IMR-90 (cell line): Measurements from ENCODE around the gene RASL10A. TPM values are rescaled to one million over a fixed set of nuclear protein-coding genes. Genes with fewer than 3 reads are reported as not detected.

Source experiments
- ATAC-seq: fragments of 200-7000 bp; cut with Tn5 transposase; 2 replicates; pipeline ENCODE4 v1.9.1; 2020; ENCODE audit warnings: low read depth, mild to moderate bottlenecking, moderate library complexity
- BruUV-seq: library from RNA; stranded (reverse); fragments of 400-500 nt; replicated peaks from 2 replicates; lab custom pipeline; 2021; lab: Mats Ljungman, UMichigan
- CTCF ChIA-PET: fragments of 300-600 bp; formaldehyde crosslinking; extraction: SDS; loops from one replicate; lab custom pipeline; 2021; ENCODE audit warnings: antibody characterized with exemption; lab: Yijun Ruan, JAX
- POLR2A ChIA-PET: fragments of 300-600 bp; sonication (Branson Sonifier 250); formaldehyde crosslinking; loops from one replicate; lab custom pipeline; 2022; ENCODE audit warnings: antibody characterized with exemption; ENCODE audit not compliant: unreplicated experiment; lab: Charles Lee
- DNase-seq: peaks from one replicate; pipeline ENCODE4 v3.0.0; 2013
- H2AFZ ChIP-seq: replicated peaks from 2 replicates; pipeline ENCODE3; 2013; ENCODE audit warnings: low read length, mild to moderate bottlenecking; ENCODE audit not compliant: poor library complexity
- H2AK5ac ChIP-seq: 2 replicates; pipeline ENCODE4 v1.6.1; 2013; ENCODE audit warnings: low read depth, low read length, inconsistent platforms
- H2AK9ac ChIP-seq: replicated peaks from 2 replicates; pipeline ENCODE3; 2013; ENCODE audit warnings: mild to moderate bottlenecking, low read depth, low read length, moderate library complexity; ENCODE audit not compliant: poor library complexity
- H2BK120ac ChIP-seq: 2 replicates; pipeline ENCODE4 v1.6.1; 2013; ENCODE audit warnings: low read depth, low read length, inconsistent platforms
- H2BK15ac ChIP-seq: 3 replicates; pipeline ENCODE4 v1.6.1; 2013; ENCODE audit warnings: low read depth, low read length, inconsistent platforms
- H2BK20ac ChIP-seq: 2 replicates; pipeline ENCODE4 v1.6.1; 2013; ENCODE audit warnings: low read depth, mild to moderate bottlenecking, inconsistent platforms, low read length, moderate library complexity
- H2BK5ac ChIP-seq: 2 replicates; pipeline ENCODE4 v1.6.1; 2013; ENCODE audit warnings: mild to moderate bottlenecking, low read depth, low read length, inconsistent platforms; ENCODE audit not compliant: poor library complexity, severe bottlenecking
- H3K14ac ChIP-seq: replicated peaks from 2 replicates; pipeline ENCODE4 v1.6.1; 2013; ENCODE audit warnings: low read depth, low read length, inconsistent platforms
- H3K18ac ChIP-seq: 2 replicates; pipeline ENCODE4 v1.6.1; 2013; ENCODE audit warnings: low read depth, low read length, control low read depth
- H3K23ac ChIP-seq: 2 replicates; pipeline ENCODE4 v1.6.1; 2013; ENCODE audit warnings: low read depth, low read length, inconsistent platforms
- H3K27ac ChIP-seq: 2 replicates; pipeline ENCODE4 v1.5.1; 2013; ENCODE audit warnings: mild to moderate bottlenecking, control low read depth, low read length; ENCODE audit not compliant: insufficient read depth
- H3K27me3 ChIP-seq: 2 replicates; pipeline ENCODE4 v1.6.1; 2013; ENCODE audit warnings: low read length; ENCODE audit not compliant: control insufficient read depth, insufficient read depth
- H3K36me3 ChIP-seq: 2 replicates; pipeline ENCODE4 v1.6.1; 2013; ENCODE audit warnings: low read length, mixed read lengths; ENCODE audit not compliant: control insufficient read depth, insufficient read depth
- H3K4ac ChIP-seq: 2 replicates; pipeline ENCODE4 v1.6.1; 2013; ENCODE audit warnings: low read depth, low read length, inconsistent platforms
- H3K4me1 ChIP-seq: 2 replicates; pipeline ENCODE4 v1.6.1; 2013; ENCODE audit warnings: low read length, mixed read lengths; ENCODE audit not compliant: control insufficient read depth, insufficient read depth
- H3K4me2 ChIP-seq: 2 replicates; pipeline ENCODE4 v1.6.1; 2013; ENCODE audit warnings: low read depth, mild to moderate bottlenecking, control low read depth, low read length, moderate library complexity
- H3K4me3 ChIP-seq: 2 replicates; pipeline ENCODE4 v1.5.1; 2013; ENCODE audit warnings: low read depth, mild to moderate bottlenecking, control low read depth, low read length, moderate library complexity; ENCODE audit not compliant: insufficient read depth
- H3K56ac ChIP-seq: 2 replicates; pipeline ENCODE4 v1.6.1; 2013; ENCODE audit warnings: low read length, inconsistent platforms; ENCODE audit not compliant: insufficient read depth; ENCODE audit errors: extremely low read depth
- H3K79me1 ChIP-seq, 2 experiments: 2 replicates each; pipeline ENCODE4 v1.6.1; 2013; ENCODE audit warnings: low read length in 2 of 2, inconsistent platforms in 1 of 2, low read depth in 1 of 2
- H3K9ac ChIP-seq: 2 replicates; pipeline ENCODE4 v1.6.1; 2013; ENCODE audit warnings: low read depth, low read length, control low read depth
- H3K9me1 ChIP-seq: 2 replicates; pipeline ENCODE4 v1.6.1; 2013; ENCODE audit warnings: low read length, inconsistent platforms; ENCODE audit not compliant: insufficient read depth
- H3K9me3 ChIP-seq: 2 replicates; pipeline ENCODE4 v1.6.1; 2013; ENCODE audit warnings: low read length; ENCODE audit not compliant: control insufficient read depth, insufficient read depth
- H4K20me1 ChIP-seq: 2 replicates; pipeline ENCODE4 v1.6.1; 2013; ENCODE audit warnings: low read length, inconsistent platforms; ENCODE audit not compliant: insufficient read depth
- H4K5ac ChIP-seq: 2 replicates; pipeline ENCODE4 v1.6.1; 2013; ENCODE audit warnings: mild to moderate bottlenecking, low read depth, low read length, control low read depth
- H4K8ac ChIP-seq, 2 experiments: 2 replicates each; pipeline ENCODE4 v1.6.1; 2013; ENCODE audit warnings: low read depth in 2 of 2, low read length in 2 of 2, control low read depth in 1 of 2, inconsistent platforms in 1 of 2
- H4K91ac ChIP-seq: 2 replicates; pipeline ENCODE4 v1.6.1; 2013; ENCODE audit warnings: low read depth, low read length, inconsistent platforms; ENCODE audit not compliant: insufficient read depth
- BHLHE40 ChIP-seq: fragments of 150-350 bp; IDR thresholded peaks from 2 replicates; pipeline ENCODE4 v1.6.1; 2016; ENCODE audit warnings: mild to moderate bottlenecking, low read depth, low read length
- CEBPB ChIP-seq: IDR thresholded peaks from 2 replicates; pipeline ENCODE4 v1.6.1; 2012; ENCODE audit warnings: low read depth, low read length, improper control_type of control experiment
- CHD1 ChIP-seq: IDR thresholded peaks from 2 replicates; pipeline ENCODE4 v1.6.1; 2012; ENCODE audit warnings: low read depth, low read length, improper control_type of control experiment
- CTCF ChIP-seq: conservative IDR thresholded peaks from 2 replicates; pipeline ENCODE4 v1.5.1; 2012; ENCODE audit warnings: mild to moderate bottlenecking, low read depth, low read length, improper control_type of control experiment
- ELK1 ChIP-seq: fragments of 150-350 bp; IDR thresholded peaks from 2 replicates; pipeline ENCODE4 v1.6.1; 2016; ENCODE audit warnings: low read depth, mild to moderate bottlenecking, low read length, moderate library complexity, borderline replicate concordance
- FOS ChIP-seq: fragments of 150-350 bp; IDR thresholded peaks from 2 replicates; pipeline ENCODE4 v1.6.1; 2016; ENCODE audit warnings: low read depth, low read length
- MAFK ChIP-seq: IDR thresholded peaks from 2 replicates; pipeline ENCODE4 v1.6.1; 2012; ENCODE audit warnings: low read depth, low read length, improper control_type of control experiment
- MAZ ChIP-seq: IDR thresholded peaks from 2 replicates; pipeline ENCODE4 v1.6.1; 2012; ENCODE audit warnings: low read depth, mild to moderate bottlenecking, low read length, improper control_type of control experiment, moderate library complexity, borderline replicate concordance
- MXI1 ChIP-seq: IDR thresholded peaks from 2 replicates; pipeline ENCODE4 v1.6.1; 2012; ENCODE audit warnings: low read depth, mild to moderate bottlenecking, low read length, moderate library complexity, borderline replicate concordance
- NFE2L2 ChIP-seq: fragments of 150-350 bp; IDR thresholded peaks from 2 replicates; pipeline ENCODE4 v1.6.1; 2016; ENCODE audit warnings: low read depth, mild to moderate bottlenecking, low read length
- POLR2A ChIP-seq: IDR thresholded peaks from 2 replicates; pipeline ENCODE4 v1.6.1; 2012; ENCODE audit warnings: mild to moderate bottlenecking, low read depth, low read length
- RAD21 ChIP-seq: IDR thresholded peaks from 2 replicates; pipeline ENCODE4 v1.6.1; 2012; ENCODE audit warnings: low read length, improper control_type of control experiment
- RCOR1 ChIP-seq: IDR thresholded peaks from 2 replicates; pipeline ENCODE4 v1.6.1; 2012; ENCODE audit warnings: mild to moderate bottlenecking, low read length, improper control_type of control experiment; ENCODE audit not compliant: insufficient replicate concordance
- RFX5 ChIP-seq: IDR thresholded peaks from 2 replicates; pipeline ENCODE4 v1.8.0; 2012; ENCODE audit warnings: low read depth, mild to moderate bottlenecking, low read length, moderate library complexity
- SMC3 ChIP-seq: fragments of 150-350 bp; IDR thresholded peaks from 2 replicates; pipeline ENCODE4 v1.6.1; 2016; ENCODE audit warnings: low read depth, mild to moderate bottlenecking, antibody characterized with exemption, low read length, moderate library complexity
- USF2 ChIP-seq: fragments of 150-350 bp; IDR thresholded peaks from 2 replicates; pipeline ENCODE4 v1.6.1; 2017; ENCODE audit warnings: mild to moderate bottlenecking, antibody characterized with exemption, low read length, low read depth
- dilution Hi-C: fragments of 300-500 bp; cut with HindIII; formaldehyde crosslinking; loops from one replicate; pipeline ENCODE4 v1.14.3; 2018; ENCODE audit warnings: low sequenced_read_pairs; ENCODE audit not compliant: unreplicated experiment
- in situ Hi-C: fragments of 300-500 bp; cut with MboI; formaldehyde crosslinking; loops from 3 replicates; pipeline ENCODE4 v1.14.3; 2019; ENCODE audit warnings: low sequenced_read_pairs, inconsistent platforms, mixed read lengths
- intact Hi-C: fragments of 100-400 bp; cut with micrococcal nuclease; formaldehyde crosslinking; loops from 2 replicates; pipeline ENCODE4 v1.10.0; 2022
- polyA plus RNA-seq, 3 experiments: library from polyadenylated mRNA; depleted of rRNA; stranded (reverse); fragments of >200 nt; gene quantifications; 2 replicates each; pipeline ENCODE4 v1.2.3, GENCODE V29; 2012; ENCODE audit warnings: low replicate concordance in 1 of 3
- total RNA-seq: library from RNA; depleted of rRNA; stranded (reverse); fragments of >200 nt; gene quantifications from 2 replicates; pipeline ENCODE4 v1.2.3, GENCODE V29; 2012

RASL10A gene
- total and polyA plus RNA-seq, 2 of the 4 experiments (the other 2 are of a cell fraction), result 0.26 TPM; not detected in 1

- POLR2A ChIA-PET, result no interaction called here
- H3K27me3 ChIP-seq, result no peaks in the 10 kb centered on the region
- H2BK5ac ChIP-seq, result no peak overlapping the region
- no peak overlapping the region for H2AK5ac ChIP-seq
- in situ Hi-C loops (no loop called here), intact Hi-C loops (no loop called here), dilution Hi-C loops (no loop called here)
- CTCF ChIA-PET, result no interaction called here
- H3K18ac ChIP-seq, result no peak overlapping the region
- H2BK120ac ChIP-seq, result no peak overlapping the region
- no peak overlapping the region for H3K4me2 ChIP-seq
- no peak overlapping the region for H2AK9ac ChIP-seq
- no peak overlapping the region for H3K27ac ChIP-seq
- H3K36me3 ChIP-seq, result peaks cover 66% of the 10 kb centered on the region
- no peak overlapping the region for H3K4ac ChIP-seq
- H3K56ac ChIP-seq, result no peak overlapping the region
- no peak overlapping the region for H2AFZ ChIP-seq
- no peak overlapping the region for H2BK20ac ChIP-seq
- H4K20me1 ChIP-seq, result peaks cover 58% of the 10 kb centered on the region
- H3K4me3 ChIP-seq, result no peak overlapping the region
- H3K9me1 ChIP-seq, result no peaks in the 10 kb centered on the region; the same call in 1 of the 2 replicates
- no peaks in the 10 kb centered on the region for H3K4me1 ChIP-seq
- H2BK15ac ChIP-seq, result no peak overlapping the region
- H4K8ac ChIP-seq, result no peak overlapping the region
- no peaks in the 10 kb centered on the region for H3K9me3 ChIP-seq
- peaks cover 53 to 55% of the 10 kb centered on the region in 2 experiments for H3K79me1 ChIP-seq
- H3K14ac ChIP-seq, result no peak overlapping the region
- ATAC-seq, result no peak
- DNase-seq, result no peak
- H4K91ac ChIP-seq, result no peak overlapping the region
- H3K9ac ChIP-seq, result no peak overlapping the region
- no TSS peak for BruUV-seq
- no peak overlapping the region for H4K5ac ChIP-seq
- H3K23ac ChIP-seq, result no peak overlapping the region
- TF ChIP-seq CEBPB (no peak), MXI1 (no peak), ELK1 (no peak), USF2 (no peak), BHLHE40 (no peak), NFE2L2 (no peak), CHD1 (no peak), CTCF (no peak), RCOR1 (no peak), SMC3 (no peak), RFX5 (no peak), MAZ (no peak), RAD21 (no peak), FOS (no peak), POLR2A (no peak), MAFK (no peak)
Measured at GRCh38 chr22:29292379-29292778, 23.1 kb downstream of the RASL10A start.
